Measurements from ENCODE around the gene CPT1B. TPM values are rescaled to one million over a fixed set of nuclear protein-coding genes. Genes with fewer than 3 reads are reported as not detected.

CPT1B gene
- polyA plus RNA-seq, 1 experiment: 4.3 TPM

DNA sequence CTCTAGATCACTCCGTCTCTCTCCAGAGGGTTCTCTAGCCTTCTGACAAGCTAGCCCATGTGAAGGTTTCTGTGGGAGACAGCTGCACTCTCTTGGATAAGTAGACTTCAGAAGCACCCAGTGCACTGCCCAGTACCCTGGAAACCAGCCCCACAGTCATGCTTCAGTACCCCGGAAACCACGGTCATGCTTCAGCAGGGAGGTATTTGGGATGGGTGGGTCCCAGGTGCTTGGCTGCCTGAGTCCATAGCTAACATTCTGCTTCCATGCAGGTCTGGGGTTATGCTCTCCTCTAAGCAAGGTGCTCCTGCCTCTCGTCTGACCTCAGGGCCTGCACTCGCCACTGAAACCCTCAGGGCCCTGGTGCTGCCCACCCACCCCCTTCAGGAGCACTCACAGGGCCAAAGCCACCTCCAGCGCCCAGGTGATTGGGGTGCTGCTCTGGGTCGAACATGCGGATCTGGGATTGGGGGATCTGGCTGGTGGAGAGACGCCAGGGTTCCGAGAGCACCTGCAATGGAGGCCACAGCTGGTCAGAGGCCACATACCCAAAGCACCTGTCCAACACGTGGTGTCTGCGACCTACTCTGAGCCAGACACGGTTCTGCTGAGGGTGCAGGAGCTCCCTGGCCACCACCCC is 8.2 kb downstream of the CPT1B start:
- ChIA-PET CTCF (interaction anchor here (1.6 to 1.7 kb wide), 2 partner anchors 43 to 44 kb away, joined by 3 to 8 read pairs; partner anchors contain the start of gene SCO2), POLR2A (no interaction called here)
- Histone ChIP-seq H3K4me3 (ENCODE audit: low read depth, low read length) (no peak overlapping the region), H3K36me3 (ENCODE audit: control insufficient read depth, insufficient read depth, low read length) (peaks cover 1% of the 10 kb centered on the region; the same call in 1 of the 2 replicates), H3K27me3 (ENCODE audit: control insufficient read depth, insufficient read depth, low read length) (no peaks in the 10 kb centered on the region)
- no peak for DNase-seq (ENCODE audit: low read depth)
- no peak for TF ChIP-seq CTCF (IDR thresholded peaks at IDR 0.05; ENCODE audit: insufficient read depth, low read depth, low read length)

GRCh38 chr22:50569041-50569459 is 9.2 kb downstream of the CPT1B start:
- ChIA-PET POLR2A (no interaction called here), CTCF (interaction anchor here (0.9 to 1.7 kb wide), 4 partner anchors 8 to 43 kb away, joined by 3 to 8 read pairs (median 4); partner anchors contain the start of gene SCO2)
- no peak for TF ChIP-seq CTCF (IDR thresholded peaks at IDR 0.05; ENCODE audit: insufficient read depth, low read depth, low read length)
- Histone ChIP-seq H3K4me3 (ENCODE audit: low read depth, low read length) (no peak overlapping the region), H3K27me3 (ENCODE audit: control insufficient read depth, insufficient read depth, low read length) (0 out of 2 replicates have a peak, but pooled peaks cover 1% of the 10 kb centered on the region), H3K36me3 (ENCODE audit: control insufficient read depth, insufficient read depth, low read length) (peaks cover 1% of the 10 kb centered on the region; the same call in 1 of the 2 replicates)
- no peak for DNase-seq (ENCODE audit: low read depth)

- no peak for TF ChIP-seq CTCF (IDR thresholded peaks at IDR 0.05; ENCODE audit: insufficient read depth, low read depth, low read length)
- Histone ChIP-seq H3K4me3 (ENCODE audit: low read depth, low read length) (no peak overlapping the region), H3K36me3 (ENCODE audit: control insufficient read depth, insufficient read depth, low read length) (peaks cover 1% of the 10 kb centered on the region; the same call in 1 of the 2 replicates), H3K27me3 (ENCODE audit: control insufficient read depth, insufficient read depth, low read length) (0 out of 2 replicates have a peak, but pooled peaks cover 1% of the 10 kb centered on the region)
- POLR2A ChIA-PET: no interaction called here
- CTCF ChIA-PET: interaction anchor here (0.9 to 1.7 kb wide), 4 partner anchors 9 to 43 kb away, joined by 3 to 8 read pairs (median 4); partner anchors contain the start of gene SCO2
- DNase-seq (ENCODE audit: low read depth): no peak
Observed at GRCh38 chr22:50568626-50569025, 9.6 kb downstream of the CPT1B start.

GRCh38 chr22:50567721-50568252 is 10.4 kb downstream of the CPT1B start:
- Histone ChIP-seq H3K36me3 (ENCODE audit: control insufficient read depth, insufficient read depth, low read length) (peaks cover 1% of the 10 kb centered on the region; the same call in 1 of the 2 replicates), H3K27me3 (ENCODE audit: control insufficient read depth, insufficient read depth, low read length) (0 out of 2 replicates have a peak, but pooled peaks cover 1% of the 10 kb centered on the region), H3K4me3 (ENCODE audit: low read depth, low read length) (no peak overlapping the region)
- no peak for DNase-seq (ENCODE audit: low read depth)
- POLR2A ChIA-PET: no interaction called here
- TF ChIP-seq CTCF (IDR thresholded peaks at IDR 0.05; ENCODE audit: insufficient read depth, low read depth, low read length): no peak
- CTCF ChIA-PET: no interaction called here

DNA sequence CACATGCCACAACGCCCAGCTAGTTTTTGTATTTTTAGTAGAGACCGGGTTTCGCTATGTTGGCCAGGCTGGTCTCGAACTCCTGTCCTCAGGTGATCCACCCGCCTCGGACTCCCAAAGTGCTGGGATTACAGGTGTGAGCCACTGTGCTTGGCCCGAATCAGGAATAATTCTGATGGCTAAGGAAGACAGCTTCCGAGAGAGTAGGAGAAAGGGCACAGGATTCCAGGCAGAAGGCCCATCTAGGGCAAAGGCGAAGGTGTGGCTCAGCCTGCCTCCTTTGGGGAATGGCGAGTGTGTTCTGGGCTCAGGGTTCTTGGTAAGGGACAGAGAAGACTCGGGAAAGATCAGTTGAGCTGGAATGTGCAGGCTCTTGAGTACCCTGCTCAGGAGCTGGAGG is 13.9 kb downstream of the CPT1B start:
- DNase-seq (ENCODE audit: low read depth): no peak
- TF ChIP-seq CTCF (IDR thresholded peaks at IDR 0.05; ENCODE audit: insufficient read depth, low read depth, low read length): no peak
- ChIA-PET CTCF (interaction anchor here (1.2 to 2.8 kb wide), 8 partner anchors 8 to 132 kb away, joined by 3 to 18 read pairs (median 7); partner anchors contain the start of genes KLHDC7B, SCO2 and TYMP), POLR2A (no interaction called here)
- peaks cover 1% of the 10 kb centered on the region; the same call in 1 of the 2 replicates for H3K36me3 ChIP-seq (ENCODE audit: control insufficient read depth, insufficient read depth, low read length)
- peaks cover 5% of the 10 kb centered on the region; the same call in 1 of the 2 replicates for H3K27me3 ChIP-seq (ENCODE audit: control insufficient read depth, insufficient read depth, low read length)
- H3K4me3 ChIP-seq (ENCODE audit: low read depth, low read length): no peak overlapping the region

All from BJ (cell line).